GM23248 (cell line): ENCODE data around the gene PRR19.

Source experiments
- EZH2 ChIP-seq: fragments of 200-600 bp; sonication (generic); IDR thresholded peaks from 2 replicates; pipeline ENCODE4 v1.6.1; 2018; ENCODE audit warnings: antibody characterized with exemption, mild to moderate bottlenecking; ENCODE audit not compliant: insufficient read depth, poor library complexity, severe bottlenecking
- EZH2phosphoT487 ChIP-seq: fragments of 200-600 bp; sonication (generic); IDR thresholded peaks from 2 replicates; pipeline ENCODE4 v1.6.1; 2018; ENCODE audit warnings: antibody characterized with exemption, moderate library complexity, mild to moderate bottlenecking, low read depth; ENCODE audit not compliant: insufficient read depth

DNA sequence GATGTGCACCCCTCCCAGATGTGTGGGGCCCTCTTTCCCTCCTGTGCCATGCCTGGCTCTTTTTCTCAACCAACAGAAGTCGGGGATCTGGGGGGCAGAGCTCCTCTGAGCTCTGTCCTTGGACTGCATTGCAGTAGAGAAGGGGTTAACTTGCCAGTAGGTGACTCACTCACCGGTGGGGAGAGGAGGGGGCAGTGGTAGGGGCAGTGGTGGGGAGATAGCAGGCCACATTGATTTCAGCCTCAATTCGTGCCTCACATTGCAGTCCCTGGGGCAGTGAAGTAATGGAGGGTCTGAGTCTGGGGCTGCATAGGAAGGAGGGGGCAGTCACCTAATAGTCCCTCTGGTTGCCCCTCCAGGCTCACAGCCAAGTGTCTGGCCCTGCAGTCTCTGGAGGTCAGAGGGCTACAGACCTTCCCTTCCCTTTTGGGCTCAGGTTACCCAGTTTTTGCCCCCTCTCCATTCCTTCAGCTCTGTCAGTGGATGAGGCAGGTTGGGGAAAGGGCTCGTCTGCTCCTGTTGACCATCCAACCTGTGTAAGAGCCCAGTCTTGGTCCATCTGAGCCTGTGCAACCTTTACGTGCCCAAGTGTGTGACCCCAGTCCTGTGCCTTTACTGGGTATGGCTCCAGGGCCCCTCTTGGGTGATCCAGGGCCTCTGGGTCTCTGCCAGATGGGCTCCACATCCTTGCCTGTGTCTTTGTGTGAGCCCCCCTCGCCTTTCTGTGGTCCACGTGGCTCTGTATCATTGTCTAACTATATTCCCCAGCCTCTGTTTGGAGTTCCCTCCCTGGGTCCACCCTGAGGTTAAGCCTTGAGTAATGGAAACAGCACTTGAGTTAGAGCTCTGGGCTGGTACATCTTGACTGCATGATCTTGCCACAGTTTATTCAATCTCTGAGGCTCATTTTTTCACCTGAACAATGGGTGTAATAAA lies 19.8 kb upstream of the PRR19 start:
- TF ChIP-seq EZH2phosphoT487 (no peak), EZH2 (no peak)
